Measurements from ENCODE around the gene PEX16.

Gene PEX16

DNA sequence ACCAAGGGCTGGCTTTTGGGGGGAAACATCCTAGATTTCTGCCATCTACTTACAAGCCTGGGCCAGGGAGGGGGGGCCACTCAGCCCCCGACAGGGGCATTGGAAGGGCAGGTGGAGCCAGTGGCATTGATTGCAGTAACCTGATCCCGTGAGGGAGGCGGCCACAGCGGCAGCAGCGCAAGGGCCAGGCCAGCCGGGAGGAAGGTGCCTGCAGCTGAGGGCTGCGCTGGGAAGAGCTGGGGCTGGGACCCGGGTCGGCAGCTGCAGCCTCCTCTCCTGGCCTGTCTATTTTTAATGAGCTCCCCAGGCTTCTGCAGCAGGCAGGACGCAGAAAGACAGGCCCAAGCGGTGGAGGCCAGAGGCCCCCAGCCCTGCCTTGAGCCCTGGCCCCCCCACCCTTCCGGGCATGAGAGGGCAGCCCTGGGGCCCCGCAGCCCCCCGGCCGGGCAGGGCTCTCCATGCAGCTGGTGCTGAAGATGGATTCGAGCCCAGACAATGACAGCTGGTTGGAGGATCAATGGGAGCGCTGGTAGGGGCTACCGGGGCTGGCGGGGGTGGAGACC is 21.2 kb downstream of the PEX16 start:
- DNase-seq: no peak

DNA sequence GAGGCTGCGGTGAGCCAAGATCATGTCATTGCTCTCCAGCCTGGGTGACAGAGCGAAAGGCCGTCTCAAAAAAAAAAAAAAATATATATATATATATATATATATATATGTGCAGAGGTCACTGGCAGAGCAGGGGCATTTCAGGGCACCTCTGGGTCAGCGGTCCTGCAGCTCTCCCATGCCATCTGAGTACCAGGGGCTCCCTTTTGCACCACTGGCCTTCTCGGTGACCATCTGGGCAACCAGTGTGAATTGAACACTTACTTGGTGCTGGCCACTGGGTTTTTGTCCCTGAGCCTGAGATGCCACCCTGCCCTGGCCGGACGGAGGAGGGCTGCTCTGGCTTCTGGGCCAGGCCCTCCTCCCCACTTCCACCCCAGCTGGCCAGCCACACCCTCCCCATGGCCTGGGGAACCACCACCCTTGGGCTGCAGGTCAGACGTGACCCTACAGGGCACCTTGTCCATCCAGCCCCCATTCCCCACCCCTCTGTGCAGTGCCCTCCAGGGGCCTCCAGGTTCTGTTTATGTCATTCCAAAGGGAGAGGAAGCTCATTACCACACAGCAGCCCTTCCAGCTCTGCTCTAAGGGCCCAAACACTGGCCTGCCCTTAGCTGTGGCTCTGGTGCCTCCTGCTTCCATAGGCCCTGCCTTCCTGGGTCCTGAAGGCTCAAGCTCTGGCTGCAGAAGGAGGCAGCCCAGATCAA is 22.0 kb downstream of the PEX16 start:
- DNase-seq: no peak

DNA sequence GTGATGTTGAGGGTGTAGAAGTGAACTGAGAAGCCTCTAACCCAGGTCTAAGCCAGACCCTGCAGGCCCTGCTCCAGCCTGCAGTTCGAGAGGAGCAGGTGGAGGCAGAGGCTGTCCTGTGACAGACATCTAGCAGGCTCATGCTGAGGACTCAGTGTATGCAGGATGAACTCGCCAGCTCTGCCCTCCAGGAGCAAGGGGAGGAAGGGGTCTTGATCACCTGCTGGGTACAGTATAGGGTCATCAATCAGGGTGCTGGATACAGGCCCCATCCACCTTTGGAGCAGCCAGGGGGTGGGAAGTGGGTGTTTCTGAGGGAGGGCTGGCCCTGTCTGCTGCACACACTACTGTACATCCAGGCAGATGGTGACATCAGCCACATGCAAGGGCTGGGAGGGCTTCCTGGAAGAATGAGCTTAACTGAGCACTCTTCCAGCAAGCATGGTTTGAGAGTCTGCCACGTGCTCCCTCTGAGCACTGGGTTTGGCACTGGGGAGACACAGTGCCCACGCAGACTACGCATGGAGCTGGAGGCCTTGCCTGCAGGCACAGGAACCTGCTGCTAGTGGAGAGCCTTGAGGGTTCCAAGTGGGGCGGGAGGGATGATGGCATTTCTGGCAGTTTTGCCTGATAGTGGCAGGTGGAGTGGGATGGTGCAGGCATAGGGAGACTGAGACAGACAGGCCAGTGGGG is 23.0 kb downstream of the PEX16 start:
- no peak for DNase-seq

DNA sequence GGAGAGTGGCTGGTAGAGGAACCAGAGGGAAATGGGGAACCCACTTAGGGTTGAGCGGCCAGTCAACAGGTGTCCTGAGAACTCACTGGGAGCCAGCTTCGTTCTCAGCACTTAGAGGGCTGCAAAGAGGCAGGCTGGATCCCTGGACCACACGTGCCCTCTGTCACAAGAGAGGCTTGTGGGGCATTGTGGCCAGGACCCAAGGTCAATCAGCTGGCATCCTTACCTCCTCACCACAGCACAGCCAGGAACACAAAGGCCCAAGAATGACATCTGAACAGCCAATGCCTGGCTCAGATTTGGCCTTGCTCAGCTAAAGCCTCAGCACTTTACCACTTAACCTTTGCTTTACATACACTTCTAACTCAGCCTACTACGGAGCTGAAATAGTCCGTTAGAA is 24.8 kb downstream of the PEX16 start:
- no peak for DNase-seq

DNA sequence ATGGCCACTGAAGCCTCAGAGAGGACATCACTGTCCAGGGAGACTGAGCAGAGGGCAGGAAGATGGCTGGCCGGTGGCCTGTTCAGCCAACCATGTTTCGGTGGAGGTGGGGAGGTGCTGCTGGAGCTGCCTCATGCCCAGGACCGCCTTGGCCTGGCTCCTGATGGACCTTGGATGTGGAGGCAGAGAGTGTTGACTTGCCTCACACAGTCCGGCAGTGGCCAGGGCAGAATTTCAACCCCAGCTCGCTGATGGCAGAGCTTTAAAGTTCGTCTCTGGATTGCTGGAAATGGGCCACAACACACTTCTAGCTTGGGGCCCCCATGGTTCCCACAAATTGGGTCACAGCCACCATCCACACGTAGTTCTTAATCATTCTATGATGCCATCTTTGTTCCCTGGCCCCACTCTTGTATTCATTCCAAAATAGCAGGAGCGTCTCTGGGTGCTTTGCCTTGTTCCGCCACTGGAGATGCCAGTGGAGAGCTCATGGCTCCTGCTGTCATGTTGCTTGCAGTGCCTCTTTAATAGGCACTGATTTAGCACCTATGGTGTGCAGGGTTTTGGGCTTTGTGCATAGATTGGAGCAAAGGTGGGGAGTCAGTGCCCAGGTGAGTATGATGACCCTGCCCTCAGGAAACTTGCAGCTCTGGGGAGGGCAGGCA is 26.7 kb downstream of the PEX16 start:
- no peak for DNase-seq

DNA sequence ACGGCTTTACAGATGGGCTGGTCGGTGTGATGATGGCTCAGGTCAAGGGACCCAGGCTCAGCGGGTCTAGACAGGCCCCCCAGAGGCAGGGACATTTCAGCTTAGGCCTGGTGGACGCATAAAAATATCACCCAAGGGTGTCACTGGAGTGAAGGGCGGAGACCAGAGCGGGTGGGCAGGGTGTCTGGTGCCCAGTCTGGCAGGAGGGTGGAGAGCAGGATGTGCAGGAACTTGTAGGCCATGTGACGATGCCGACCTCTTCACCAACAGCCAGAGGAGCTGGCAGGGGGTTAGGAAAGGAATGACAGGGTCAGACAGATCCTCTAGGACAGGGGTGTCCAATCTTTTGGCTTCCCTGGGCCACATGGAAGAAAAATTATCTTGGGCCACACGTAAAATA is 27.7 kb downstream of the PEX16 start:
- no peak for DNase-seq

DNA sequence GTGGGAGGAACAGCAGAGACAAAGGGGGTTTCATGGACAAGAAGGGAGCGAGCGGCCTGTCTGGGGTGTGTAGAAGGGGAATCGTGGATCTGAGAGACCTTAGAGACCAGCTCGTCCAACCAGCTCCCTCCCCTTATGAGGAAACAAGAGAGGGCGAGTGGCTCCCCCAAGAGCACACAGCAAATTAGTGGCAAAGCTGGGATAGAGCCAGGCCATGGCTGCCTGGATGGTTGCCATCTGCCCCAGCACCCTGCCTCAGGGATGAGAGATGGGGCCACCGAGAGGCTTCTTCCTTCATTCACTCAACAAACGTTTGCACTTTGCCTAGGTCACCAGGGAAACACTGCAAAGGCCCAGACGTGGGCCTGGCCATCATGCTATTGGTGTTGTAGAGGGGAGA is 28.1 kb downstream of the PEX16 start:
- DNase-seq: no peak

DNA sequence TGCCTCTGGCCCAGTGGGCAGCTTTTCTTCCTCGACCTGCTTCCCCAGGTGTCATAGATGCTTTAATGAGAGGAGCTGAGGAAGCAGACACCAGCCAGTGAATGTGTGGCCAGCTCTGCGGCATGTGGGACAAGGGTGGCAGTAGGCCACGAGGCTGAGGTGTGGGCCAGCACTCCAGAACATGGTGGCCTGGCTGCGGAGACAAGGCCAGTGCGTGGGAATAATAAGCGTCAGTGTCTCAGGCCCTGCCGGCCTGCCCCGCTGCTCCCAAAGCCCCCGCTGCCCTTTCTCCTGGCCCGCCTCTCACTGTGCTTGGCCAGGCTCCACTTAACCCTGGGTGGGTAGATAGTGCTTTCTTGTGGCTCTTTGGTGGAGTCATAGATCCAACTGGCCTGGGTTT is 30.1 kb downstream of the PEX16 start:
- no peak for DNase-seq

DNA sequence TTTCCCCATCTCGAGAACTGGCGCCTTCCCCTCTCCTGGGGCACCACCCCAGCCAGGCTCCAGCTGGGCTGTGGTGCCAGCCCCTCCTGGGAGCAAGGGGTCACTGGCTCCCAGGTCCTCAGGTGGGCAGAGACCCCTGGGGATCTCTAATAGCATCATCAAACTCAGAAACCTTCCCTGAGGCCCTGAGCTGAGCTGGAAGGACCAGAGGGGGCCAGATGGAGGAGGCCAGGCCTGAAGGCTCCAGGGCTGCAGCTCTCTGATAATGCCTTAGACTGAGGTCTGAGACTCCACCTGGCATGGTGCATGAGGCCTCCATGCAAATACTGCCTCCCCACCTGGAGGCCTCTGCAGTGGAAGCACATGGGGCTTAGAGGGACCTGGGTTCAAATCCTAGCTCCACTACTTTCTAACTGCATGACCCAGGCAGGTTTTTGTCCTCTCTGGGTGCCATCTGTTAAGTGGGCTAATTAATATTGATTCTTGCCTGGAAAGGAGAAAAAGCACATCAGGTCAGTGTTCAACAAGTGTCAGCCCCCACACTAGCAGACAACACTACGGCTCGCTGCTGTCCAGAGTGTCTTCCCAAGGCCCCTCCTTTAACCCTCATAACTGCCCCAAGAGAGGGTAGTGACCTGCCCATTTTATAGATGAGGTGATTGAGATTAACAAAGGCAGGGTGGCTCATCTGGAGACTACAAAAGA is 30.7 kb downstream of the PEX16 start:
- DNase-seq: no peak

DNA sequence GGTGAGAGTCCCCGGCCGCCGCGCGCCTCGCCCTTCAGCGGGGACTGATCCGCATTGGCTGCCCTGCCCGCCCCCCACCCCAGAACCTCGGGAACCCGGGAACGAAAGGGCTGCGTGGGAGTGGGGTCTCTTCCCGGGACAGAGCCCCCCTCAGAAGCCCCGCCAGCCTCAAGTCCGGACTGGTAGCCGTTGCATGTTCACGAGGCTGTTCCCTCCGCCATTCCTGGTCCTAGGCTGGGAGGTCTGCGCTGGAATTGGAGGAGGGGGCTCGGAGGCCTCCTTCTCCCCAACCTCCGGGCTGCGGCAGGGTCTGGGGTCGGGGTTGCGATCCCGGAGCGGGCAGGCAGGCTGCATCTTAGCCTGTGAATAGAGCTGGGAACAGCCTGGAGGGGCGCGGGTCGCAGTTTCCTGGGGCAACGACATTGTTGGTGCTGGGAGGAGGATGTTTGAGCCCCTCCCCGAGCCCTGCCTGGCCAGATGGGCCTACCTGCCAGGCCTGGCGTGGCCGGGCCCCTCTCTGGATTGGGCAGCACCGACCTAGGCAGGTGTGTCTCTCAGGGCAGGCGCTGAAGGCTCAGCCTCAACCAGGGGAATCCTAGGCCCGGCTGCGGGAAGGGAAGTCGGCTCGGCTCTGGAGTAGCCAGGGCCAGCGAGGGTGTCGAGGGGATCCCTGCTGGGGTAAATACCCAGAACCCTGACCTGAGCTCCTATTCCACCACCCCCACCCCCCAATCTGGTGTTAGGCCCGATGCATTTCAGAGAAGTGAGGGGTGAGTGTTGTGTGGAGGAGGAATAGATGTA is 31.6 kb downstream of the PEX16 start:
- no peak for DNase-seq

DNA sequence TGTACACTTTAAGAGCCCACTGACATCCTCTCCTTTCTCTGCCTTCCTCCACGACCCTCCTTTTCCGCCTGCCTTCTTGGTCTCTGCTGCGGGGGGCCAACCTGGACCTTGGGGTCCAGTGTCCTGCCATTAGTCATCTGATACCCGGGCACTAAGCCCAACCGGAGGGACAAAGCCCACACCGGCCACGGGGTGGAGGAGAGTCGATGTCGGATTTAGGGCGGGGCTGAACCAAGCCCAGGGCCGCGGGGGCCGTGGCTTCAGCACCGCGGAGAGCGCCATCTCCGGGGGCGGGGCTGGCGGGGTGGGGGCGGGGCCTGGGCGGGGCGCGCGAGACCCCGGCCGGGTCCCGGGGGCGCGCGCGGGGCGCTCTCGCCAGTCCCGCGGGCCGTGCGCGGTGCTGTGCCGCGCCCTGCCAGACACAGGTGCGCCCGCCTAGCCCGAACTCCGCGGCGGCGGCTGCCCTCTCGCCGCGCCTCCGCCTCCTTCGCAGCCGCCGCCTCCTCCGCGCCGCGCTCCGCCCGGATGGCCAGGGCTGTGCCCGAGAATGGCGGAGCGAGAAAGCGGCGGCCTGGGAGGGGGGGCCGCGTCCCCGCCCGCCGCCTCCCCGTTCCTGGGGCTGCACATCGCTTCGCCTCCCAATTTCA is 32.3 kb downstream of the PEX16 start, which contains the start of gene MAPK8IP1:
Gene MAPK8IP1 (plus strand): TSS at position 378 of the 647 bp plus-strand sequence. CDS start 170 bp downstream, at position 548.
- peak; percentile 46 for DNase-seq

DNA sequence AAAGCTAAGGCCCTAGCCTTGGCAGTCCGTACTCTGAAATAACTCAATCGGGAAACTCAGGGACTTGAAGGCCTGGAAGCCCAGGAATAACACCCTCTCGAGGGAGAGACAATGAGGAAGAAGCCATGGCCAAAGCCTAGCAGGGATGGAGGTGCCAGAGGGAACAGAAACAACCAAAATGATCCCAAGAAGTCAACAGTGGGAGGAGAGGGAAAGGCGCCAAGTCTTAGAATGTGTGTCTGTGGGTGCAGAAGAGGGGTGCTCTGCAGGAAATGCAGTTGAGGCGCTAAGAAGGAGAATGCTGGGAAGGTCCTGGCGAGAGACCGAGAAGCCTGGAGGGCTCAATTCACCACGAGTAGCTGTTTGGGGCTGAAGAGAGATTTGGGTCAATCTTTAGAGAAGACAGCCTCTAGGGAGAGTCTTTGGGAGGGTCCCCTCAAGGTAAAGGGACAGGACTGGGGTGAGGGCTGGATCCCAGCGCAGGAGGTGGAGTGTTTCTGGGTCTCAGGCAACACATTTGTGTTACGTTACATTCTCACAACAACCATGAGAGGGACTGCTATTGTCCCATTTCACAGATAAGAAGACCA is 33.0 kb downstream of the PEX16 start:
- no peak for DNase-seq

DNA sequence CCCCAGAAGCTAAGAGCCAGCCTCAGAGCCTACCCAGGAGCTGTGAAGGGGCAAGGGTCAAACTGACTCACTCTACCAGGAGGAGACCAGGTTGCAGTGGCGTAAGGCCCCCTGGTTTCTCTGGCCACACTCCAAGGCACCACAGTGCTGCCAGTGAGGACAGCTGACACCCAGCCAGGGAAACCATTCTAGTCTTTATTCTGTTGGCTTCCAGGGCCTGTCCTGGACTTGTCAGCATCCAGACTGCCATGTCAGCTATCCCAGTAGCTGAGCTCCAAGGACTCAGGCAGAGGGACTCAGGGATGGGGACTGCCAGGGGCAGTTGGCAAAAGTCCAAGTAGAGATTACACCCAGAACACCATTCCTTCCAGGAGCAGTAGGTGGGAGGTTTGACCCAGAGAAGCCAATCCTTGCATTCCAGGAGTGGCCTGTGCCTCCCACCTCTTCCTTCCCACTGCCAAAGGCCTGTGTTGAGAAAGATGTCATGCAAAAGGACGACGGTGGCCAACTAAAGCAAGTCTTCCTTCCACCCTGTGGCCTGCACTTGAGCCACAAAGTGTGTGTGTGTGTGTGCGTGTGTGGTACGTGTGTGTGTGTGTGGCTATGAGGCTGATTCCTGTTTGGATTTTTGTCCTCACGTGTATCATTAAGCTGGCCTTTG is 35.8 kb downstream of the PEX16 start:
- DNase-seq: no peak

DNA sequence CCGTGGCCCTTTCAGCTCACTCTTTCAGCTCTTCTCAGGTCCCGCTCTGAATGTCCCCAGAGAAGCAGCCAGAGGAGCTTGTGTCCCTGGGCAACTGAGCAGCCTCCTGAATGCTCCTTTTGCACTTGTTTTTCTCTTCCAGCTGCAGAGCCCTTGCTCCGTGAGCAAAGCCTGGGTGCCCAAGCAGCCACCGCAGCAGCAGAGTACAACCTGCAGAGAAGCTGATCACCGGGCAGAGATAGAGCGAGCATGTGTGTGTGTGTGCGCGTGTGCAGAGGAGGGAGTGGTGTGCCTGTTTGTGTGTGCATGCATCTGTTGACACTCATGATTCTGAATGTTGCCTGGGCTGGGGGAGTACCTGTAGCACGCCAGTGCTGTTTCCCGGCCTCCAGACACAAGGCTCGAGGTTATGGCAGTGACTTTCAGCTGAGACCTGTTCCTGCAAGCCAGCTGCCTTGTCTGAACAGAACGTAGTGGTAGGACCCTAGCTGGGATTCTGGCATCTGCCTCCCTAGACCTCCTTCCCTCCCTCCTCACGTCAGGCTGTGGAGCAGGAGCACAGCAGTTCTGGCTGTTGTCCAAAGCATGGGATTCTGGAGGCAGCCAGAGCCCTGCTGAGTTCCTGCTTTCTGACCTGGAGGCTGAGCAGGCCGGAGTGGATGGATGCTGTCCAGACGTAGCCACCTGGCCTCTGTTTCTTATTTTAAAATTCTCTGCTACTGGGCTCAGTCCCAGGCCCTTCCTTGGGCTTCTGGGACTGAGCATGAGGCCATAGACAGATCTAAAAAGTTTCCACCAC is 36.7 kb downstream of the PEX16 start:
- DNase-seq: no peak

DNA sequence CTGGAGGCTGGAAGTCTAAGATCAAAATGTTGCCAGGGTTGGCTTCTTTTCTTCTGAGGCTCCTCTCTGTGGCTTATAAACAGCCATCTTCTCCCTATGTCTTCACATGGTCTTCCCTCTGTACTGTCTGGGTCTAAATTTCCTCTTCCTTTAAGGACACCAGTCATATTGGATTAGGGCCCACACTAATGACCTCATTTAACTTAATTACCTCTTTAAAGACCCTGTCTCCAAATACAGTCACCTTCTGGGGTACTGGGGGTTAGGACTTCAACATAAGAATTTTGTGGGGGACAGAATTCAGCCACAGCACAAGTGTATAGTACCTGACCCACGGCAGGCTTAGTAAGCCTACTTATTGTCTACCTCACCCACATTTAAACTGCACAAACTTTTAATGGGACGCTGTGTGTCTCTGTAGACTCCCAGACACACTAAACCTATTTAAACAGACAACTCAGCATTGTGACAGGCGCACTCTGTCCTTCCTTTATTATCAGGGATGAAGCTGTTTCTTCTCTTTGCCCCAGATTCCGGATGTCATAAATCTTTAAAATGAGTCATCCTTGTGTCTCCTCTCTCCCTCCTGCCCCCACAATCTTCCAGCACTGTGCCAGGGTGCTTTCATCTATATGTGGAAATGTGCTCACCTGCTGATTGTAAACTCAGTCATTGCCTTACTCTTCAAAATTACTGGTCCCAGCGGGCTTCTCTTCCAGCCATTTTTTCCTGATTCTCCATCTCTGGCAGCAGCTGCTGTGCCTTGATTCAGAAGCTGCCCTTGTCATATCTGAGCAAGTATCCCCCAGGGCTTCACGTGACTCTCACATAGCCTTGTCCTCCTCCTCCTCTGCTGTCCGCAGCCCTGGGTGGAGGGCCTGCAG is 37.6 kb downstream of the PEX16 start:
- DNase-seq: no peak

DNA sequence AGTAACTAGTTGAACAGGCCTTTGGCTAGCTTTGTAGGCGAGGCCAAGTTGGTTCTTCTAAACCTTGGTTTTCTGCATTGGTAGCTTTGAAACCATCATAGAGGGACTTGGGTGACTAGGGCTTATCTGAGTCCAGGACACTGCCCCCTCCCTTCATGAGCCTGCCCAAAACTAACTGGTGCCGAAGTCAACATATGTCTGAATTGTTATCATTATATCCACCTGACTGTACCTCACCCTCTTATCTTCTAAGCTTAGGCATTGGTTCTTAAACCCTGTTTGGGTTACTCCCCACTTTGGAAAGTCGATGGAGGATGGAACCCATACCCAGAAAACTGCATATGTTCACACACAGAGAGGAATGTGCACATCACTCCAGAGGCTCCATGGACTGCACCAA is 39.8 kb downstream of the PEX16 start:
- DNase-seq: no peak

DNA sequence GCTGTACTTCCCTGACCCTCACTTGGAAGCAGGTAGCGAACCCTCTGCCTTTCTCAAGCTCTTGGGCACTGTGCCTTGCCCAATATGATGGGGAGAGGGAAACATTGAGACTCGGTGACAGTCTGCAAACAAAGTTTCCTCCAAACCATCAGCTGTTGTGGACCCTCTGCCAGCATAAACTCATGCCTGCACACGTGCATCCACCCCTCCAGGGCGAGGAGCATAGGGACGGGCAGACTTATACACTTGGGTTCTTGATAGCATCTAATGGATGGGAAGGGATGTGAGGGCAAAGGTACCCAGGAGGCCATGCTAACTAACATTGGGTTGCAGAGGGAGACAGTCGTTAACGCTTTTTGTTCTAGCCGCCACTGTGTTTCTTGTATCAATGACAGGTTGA is 40.5 kb downstream of the PEX16 start:
- DNase-seq: no peak

DNA sequence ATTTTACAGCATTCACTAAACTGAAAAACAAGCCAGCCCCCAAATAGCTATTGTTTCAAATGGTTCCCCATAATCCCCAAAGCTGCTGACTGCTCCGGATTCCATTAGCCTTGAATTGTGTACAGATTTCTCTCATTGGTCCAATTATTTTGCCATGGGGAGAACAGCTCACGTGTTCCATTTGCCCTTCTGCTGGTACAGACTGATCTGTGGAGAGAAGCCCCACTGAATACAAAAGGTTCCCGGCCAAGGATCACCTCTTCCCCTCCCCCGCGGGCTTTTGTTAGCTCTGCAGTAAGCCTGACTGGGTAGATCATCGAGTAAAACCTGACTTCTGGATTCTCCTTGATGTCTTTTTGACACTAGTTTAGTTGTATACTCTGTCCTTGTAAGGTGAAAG is 41.3 kb downstream of the PEX16 start:
- DNase-seq: no peak
